SK-N-MC (cell line): ENCODE data around the gene PHACTR4.
A peak's percentile ranks its signal among the peaks of the same experiment; 100 is the strongest.
"Not testable (repeated sequence)": the region's sequence is repeated elsewhere in the genome, so short reads cannot be mapped to it uniquely, and the experiment has no call there.

Source experiments
- DNase-seq: peaks from one replicate; pipeline ENCODE4 v3.0.0-alpha.2; 2011; ENCODE audit warnings: low read depth, low spot score
- H3K27ac ChIP-seq: fragments of 200-600 bp; sonication (generic); 2 replicates; pipeline ENCODE4 v1.5.1; 2016; ENCODE audit warnings: mixed run types
- H3K36me3 ChIP-seq: fragments of 200-600 bp; sonication (generic); 2 replicates; pipeline ENCODE4 v1.6.1; 2017; ENCODE audit warnings: antibody characterized with exemption, low read length, mixed read lengths; ENCODE audit not compliant: insufficient read depth
- H3K4me3 ChIP-seq: fragments of 200-600 bp; sonication (generic); 2 replicates; pipeline ENCODE4 v1.5.1; 2016
- H3K9ac ChIP-seq: fragments of 200-600 bp; sonication (generic); 2 replicates; pipeline ENCODE4 v1.8.0; 2017; ENCODE audit warnings: mixed run types, mixed read lengths; ENCODE audit not compliant: insufficient read length
- H3K9me3 ChIP-seq: fragments of 200-600 bp; sonication (generic); 2 replicates; pipeline ENCODE4 v1.6.1; 2017; ENCODE audit warnings: low read depth, mild to moderate bottlenecking, antibody characterized with exemption, low read length, moderate library complexity, mixed read lengths
- EZH2 ChIP-seq: fragments of 200-600 bp; sonication (generic); IDR thresholded peaks from one replicate; pipeline ENCODE4 v1.6.1; 2017; ENCODE audit warnings: antibody characterized with exemption
- FOXP2 ChIP-seq: optimal IDR thresholded peaks from 2 replicates; pipeline ENCODE3; 2011; ENCODE audit warnings: mild to moderate bottlenecking, moderate library complexity; ENCODE audit not compliant: insufficient read depth; ENCODE audit errors: extremely low read length, control extremely low read depth
- POLR2AphosphoS5 ChIP-seq: IDR thresholded peaks from 2 replicates; pipeline ENCODE4 v1.6.1; 2012; ENCODE audit warnings: mild to moderate bottlenecking, low read depth, low read length, borderline replicate concordance

Gene PHACTR4

GRCh38 chr1:28507247-28507645 is 137.7 kb downstream of the PHACTR4 start:
- Histone ChIP-seq H3K27ac (peak overlapping the region; percentile 100), H3K9me3 (no peaks in the 10 kb centered on the region), H3K4me3 (peak overlapping the region; percentile 89), H3K9ac (peak overlapping the region; percentile 100), H3K36me3 (peaks cover 62% of the 10 kb centered on the region)
- TF ChIP-seq EZH2 = no peak
- no peak; the same call in 1 of the 2 replicates for TF ChIP-seq POLR2AphosphoS5
- no peak for TF ChIP-seq FOXP2
- no peak for DNase-seq

- DNase-seq = no peak
- TF ChIP-seq FOXP2 = no peak
- peak; percentile 23 for TF ChIP-seq POLR2AphosphoS5
- no peak for TF ChIP-seq EZH2
- peaks cover 68% of the 10 kb centered on the region for H3K36me3 ChIP-seq
- peak overlapping the region; percentile 100 for H3K9ac ChIP-seq
- H3K27ac ChIP-seq = peak overlapping the region; percentile 100
- peak overlapping the region; percentile 89 for H3K4me3 ChIP-seq
- no peaks in the 10 kb centered on the region for H3K9me3 ChIP-seq
These were observed 138.3 kb downstream of the PHACTR4 start for GRCh38 chr1:28507646-28508434.

GRCh38 chr1:28508435-28508754 is 138.9 kb downstream of the PHACTR4 start:
- no peaks in the 10 kb centered on the region for H3K9me3 ChIP-seq
- H3K4me3 ChIP-seq = peak overlapping the region; percentile 89
- H3K36me3 ChIP-seq = peaks cover 73% of the 10 kb centered on the region
- peak overlapping the region; percentile 100 for H3K9ac ChIP-seq
- peak overlapping the region; percentile 100 for H3K27ac ChIP-seq
- TF ChIP-seq POLR2AphosphoS5 = peak; percentile 66; the same call in 1 of the 2 replicates
- TF ChIP-seq EZH2 = no peak
- TF ChIP-seq FOXP2 = no peak
- no peak for DNase-seq

GRCh38 chr1:28509705-28510272 is 140.2 kb downstream of the PHACTR4 start:
- Histone ChIP-seq H3K9me3 (no peaks in the 10 kb centered on the region), H3K36me3 (peaks cover 78% of the 10 kb centered on the region), H3K4me3 (peak overlapping the region; percentile 89), H3K9ac (peak overlapping the region; percentile 100), H3K27ac (peak overlapping the region; percentile 100)
- DNase-seq = no peak
- TF ChIP-seq EZH2 = no peak
- peak; percentile 69 for TF ChIP-seq POLR2AphosphoS5

GRCh38 chr1:28510273-28510969 is 140.9 kb downstream of the PHACTR4 start:
- Histone ChIP-seq H3K9me3 (no peaks in the 10 kb centered on the region), H3K9ac (peak overlapping the region; percentile 100), H3K36me3 (peaks cover 78% of the 10 kb centered on the region), H3K4me3 (peak overlapping the region; percentile 89), H3K27ac (peak overlapping the region; percentile 100)
- no peak for DNase-seq
- TF ChIP-seq POLR2AphosphoS5 (no peak; the same call in 1 of the 2 replicates), EZH2 (no peak), FOXP2 (no peak)

GRCh38 chr1:28510970-28511440 is 141.5 kb downstream of the PHACTR4 start:
- peaks cover 78% of the 10 kb centered on the region for H3K36me3 ChIP-seq
- DNase-seq = no peak
- peak; percentile 69 for TF ChIP-seq POLR2AphosphoS5
- no peak for TF ChIP-seq EZH2
- peak overlapping the region; percentile 100 for H3K27ac ChIP-seq
- H3K4me3 ChIP-seq = peak overlapping the region; percentile 89
- no peaks in the 10 kb centered on the region for H3K9me3 ChIP-seq
- peak overlapping the region; percentile 100 for H3K9ac ChIP-seq

GRCh38 chr1:28512058-28512611 is 142.6 kb downstream of the PHACTR4 start:
- H3K36me3 ChIP-seq = peaks cover 68% of the 10 kb centered on the region
- peak overlapping the region; percentile 41 for H3K4me3 ChIP-seq
- no peaks in the 10 kb centered on the region for H3K9me3 ChIP-seq
- peak overlapping the region; percentile 88 for H3K27ac ChIP-seq
- TF ChIP-seq EZH2 = no peak
- peak; percentile 46; the same call in 1 of the 2 replicates for TF ChIP-seq POLR2AphosphoS5
- no peak for TF ChIP-seq FOXP2
- no peak for DNase-seq
- H3K9ac ChIP-seq = peak overlapping the region; percentile 4

GRCh38 chr1:28514445-28514933 is 144.9 kb downstream of the PHACTR4 start:
- DNase-seq, H3K9ac ChIP-seq, H3K4me3 ChIP-seq, H3K9me3 ChIP-seq: not testable (repeated sequence)
- Histone ChIP-seq H3K36me3 (peaks cover 44% of the 10 kb centered on the region), H3K27ac (peak overlapping the region; percentile 69)
